Uterus (tissue), 2 donors: ENCODE results near the gene PTPRN2.

Source experiments
- POLR2A ChIP-seq, 2 donors: fragments of 450-650 bp; IDR thresholded peaks; one replicate each; pipeline ENCODE4 v1.6.1; 2016; ENCODE audit warnings: antibody characterized with exemption in 2 of 2, mild to moderate bottlenecking in 1 of 2, moderate library complexity in 1 of 2
- TF ChIP-seq, protein P1 (sequence below), 4 experiments: fragments of 200-600 bp in 2 of 4; fragments of 450-650 bp in 2 of 4; sonication (generic) in 2 of 4; IDR thresholded peaks; one replicate each; pipeline ENCODE4 v1.5.1; 2016 to 2019; ENCODE audit warnings: antibody characterized with exemption in 4 of 4, mild to moderate bottlenecking in 2 of 4, moderate library complexity in 1 of 4

GRCh38 chr7:157558516-157558874 is 1029.1 kb downstream of the PTPRN2 start:
- TF ChIP-seq, protein P1, sequence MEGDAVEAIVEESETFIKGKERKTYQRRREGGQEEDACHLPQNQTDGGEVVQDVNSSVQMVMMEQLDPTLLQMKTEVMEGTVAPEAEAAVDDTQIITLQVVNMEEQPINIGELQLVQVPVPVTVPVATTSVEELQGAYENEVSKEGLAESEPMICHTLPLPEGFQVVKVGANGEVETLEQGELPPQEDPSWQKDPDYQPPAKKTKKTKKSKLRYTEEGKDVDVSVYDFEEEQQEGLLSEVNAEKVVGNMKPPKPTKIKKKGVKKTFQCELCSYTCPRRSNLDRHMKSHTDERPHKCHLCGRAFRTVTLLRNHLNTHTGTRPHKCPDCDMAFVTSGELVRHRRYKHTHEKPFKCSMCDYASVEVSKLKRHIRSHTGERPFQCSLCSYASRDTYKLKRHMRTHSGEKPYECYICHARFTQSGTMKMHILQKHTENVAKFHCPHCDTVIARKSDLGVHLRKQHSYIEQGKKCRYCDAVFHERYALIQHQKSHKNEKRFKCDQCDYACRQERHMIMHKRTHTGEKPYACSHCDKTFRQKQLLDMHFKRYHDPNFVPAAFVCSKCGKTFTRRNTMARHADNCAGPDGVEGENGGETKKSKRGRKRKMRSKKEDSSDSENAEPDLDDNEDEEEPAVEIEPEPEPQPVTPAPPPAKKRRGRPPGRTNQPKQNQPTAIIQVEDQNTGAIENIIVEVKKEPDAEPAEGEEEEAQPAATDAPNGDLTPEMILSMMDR (IDR thresholded peaks at IDR 0.05) = no peak
- no peak for TF ChIP-seq POLR2A (IDR thresholded peaks at IDR 0.05)
